ENCODE data around the gene AHSG. TPM values are rescaled to one million over a fixed set of nuclear protein-coding genes. Genes with fewer than 3 reads are reported as not detected.
A peak's percentile ranks its signal among the peaks of the same experiment; 100 is the strongest.

Gene AHSG
- total and polyA plus RNA-seq, 7 donors, result 0.04 TPM; not detected in 6

GRCh38 chr3:186614597-186615483 is 2.0 kb downstream of the AHSG start:
- Histone ChIP-seq H3K4me1 (peaks cover 0 to 10% (median 8%) of the 10 kb centered on the region in 4 donors), H3K4me3 (no peak overlapping the region), H3K27me3 (peaks cover 0 to 27% (median 0%) of the 10 kb centered on the region in 3 donors), H3K9me3 (no peaks in the 10 kb centered on the region), H3K36me3 (no peaks in the 10 kb centered on the region), H3K27ac (no peak overlapping the region)
- peak; percentile 77 for DNase-seq
- 28 to 32% methylated on average over 16 of the region's 16 CpGs for WGBS, 2 donors
- intact Hi-C loops (cut with DNase I), result loop anchor here (2.0 to 5.0 kb wide), 4 partner anchors 206 to 1100 kb away; no protein-coding TSS in a partner anchor
- peak; percentile 73 to 97 (median 88) for TF ChIP-seq CTCF (IDR thresholded peaks at IDR 0.05)
- no peak for TF ChIP-seq POLR2A (IDR thresholded peaks at IDR 0.05)
- no peak for TF ChIP-seq EP300 (IDR thresholded peaks at IDR 0.05)
- no peak for TF ChIP-seq POLR2AphosphoS5 (IDR thresholded peaks at IDR 0.05)

- peaks cover 0 to 30% (median 0%) of the 10 kb centered on the region in 3 donors for H3K27me3 ChIP-seq
Measured at GRCh38 chr3:186616299-186616617, 3.4 kb downstream of the AHSG start.

GRCh38 chr3:186617036-186617946 is 4.4 kb downstream of the AHSG start:
- H3K27ac ChIP-seq, result peak overlapping the region in 1 of 4 donors; percentile 43
- 23 to 25% methylated on average over 31 of the region's 31 CpGs for WGBS, 2 donors
- intact Hi-C loops (cut with DNase I), result loop anchor here (5.0 kb wide), 2 partner anchors 550 to 635 kb away; no protein-coding TSS in a partner anchor
- peak overlapping the region in 2 of 4 donors; percentile 14 to 23 for H3K4me3 ChIP-seq
- no peaks in the 10 kb centered on the region for H3K36me3 ChIP-seq
- TF ChIP-seq CTCF (IDR thresholded peaks at IDR 0.05) (peak; percentile 18 to 80 (median 70)), POLR2AphosphoS5 (IDR thresholded peaks at IDR 0.05) (no peak)
- H3K27me3 ChIP-seq, result peaks cover 0 to 30% (median 0%) of the 10 kb centered on the region in 3 donors
- no peaks in the 10 kb centered on the region for H3K9me3 ChIP-seq
- peaks cover 0 to 10% (median 8%) of the 10 kb centered on the region in 4 donors for H3K4me1 ChIP-seq
- peak; percentile 87 for DNase-seq

More at GRCh38 chr3:186616299-186616617, 3.4 kb downstream of the AHSG start:
- no peak for DNase-seq
- intact Hi-C loops (cut with DNase I), result loop anchor here (5.0 kb wide), 2 partner anchors 551 to 634 kb away; no protein-coding TSS in a partner anchor
- no peak for TF ChIP-seq CTCF (IDR thresholded peaks at IDR 0.05)
- TF ChIP-seq EP300 (IDR thresholded peaks at IDR 0.05), result no peak
- no peak for TF ChIP-seq POLR2AphosphoS5 (IDR thresholded peaks at IDR 0.05)
- no peak for TF ChIP-seq POLR2A (IDR thresholded peaks at IDR 0.05)
- Histone ChIP-seq H3K9me3 (no peaks in the 10 kb centered on the region), H3K4me1 (peaks cover 0 to 10% (median 8%) of the 10 kb centered on the region in 4 donors), H3K36me3 (no peaks in the 10 kb centered on the region), H3K4me3 (no peak overlapping the region), H3K27ac (no peak overlapping the region)
- WGBS, 2 donors, result 91% methylated on average over 8 of the region's 8 CpGs

GRCh38 chr3:186618318-186618938 is 5.6 kb downstream of the AHSG start:
- DNase-seq, result no peak
- Histone ChIP-seq H3K27me3 (peaks cover 0 to 30% (median 0%) of the 10 kb centered on the region in 3 donors), H3K27ac (no peak overlapping the region), H3K9me3 (no peaks in the 10 kb centered on the region), H3K4me3 (no peak overlapping the region), H3K4me1 (peaks cover 0 to 10% (median 8%) of the 10 kb centered on the region in 4 donors), H3K36me3 (no peaks in the 10 kb centered on the region)
- 90 to 93% methylated on average over 8 of the region's 8 CpGs for WGBS, 2 donors
- no peak for TF ChIP-seq EP300 (IDR thresholded peaks at IDR 0.05)
- no peak for TF ChIP-seq POLR2A (IDR thresholded peaks at IDR 0.05)
- no peak for TF ChIP-seq POLR2AphosphoS5 (IDR thresholded peaks at IDR 0.05)
- no peak for TF ChIP-seq CTCF (IDR thresholded peaks at IDR 0.05)
- intact Hi-C loops (cut with DNase I), result loop anchor here (5.0 kb wide), 2 partner anchors 549 to 636 kb away; no protein-coding TSS in a partner anchor
